NOMO-1 treated with dmso at 0.1 percent for 144 hours (cell line): ENCODE data around the gene EIF4G3.

ENCODE experiments used
- DNase-seq: peaks from one replicate; lab custom pipeline; 2025; ENCODE audit not compliant: unreplicated experiment; lab: John Stamatoyannopoulos, UW

Gene EIF4G3

GRCh38 chr1:20885121-20885520 lies 291.6 kb downstream of the EIF4G3 start:
- no peak for DNase-seq

- DNase-seq, result no peak
Observed at GRCh38 chr1:20884513-20884912, 292.2 kb downstream of the EIF4G3 start.

GRCh38 chr1:20883766-20884165 lies 292.9 kb downstream of the EIF4G3 start:
- DNase-seq, result no peak

- no peak for DNase-seq
Observed at GRCh38 chr1:20882837-20883236, 293.9 kb downstream of the EIF4G3 start.

- no peak for DNase-seq
Observed at GRCh38 chr1:20878799-20879198, 297.9 kb downstream of the EIF4G3 start.

- DNase-seq, result no peak
Observed at GRCh38 chr1:20875198-20875973, 301.3 kb downstream of the EIF4G3 start.

- peak; percentile 23 for DNase-seq
Observed at GRCh38 chr1:20873311-20873710, 303.4 kb downstream of the EIF4G3 start.

- DNase-seq, result no peak
Observed at GRCh38 chr1:20871419-20871818, 305.3 kb downstream of the EIF4G3 start.

- no peak for DNase-seq
Observed at GRCh38 chr1:20870718-20871117, 306.0 kb downstream of the EIF4G3 start.

GRCh38 chr1:20868263-20868662 lies 308.4 kb downstream of the EIF4G3 start:
- no peak for DNase-seq

- no peak for DNase-seq
Observed at GRCh38 chr1:20867847-20868246, 308.9 kb downstream of the EIF4G3 start.

GRCh38 chr1:20867062-20867461 lies 309.6 kb downstream of the EIF4G3 start:
- no peak for DNase-seq

- no peak for DNase-seq
Observed at GRCh38 chr1:20865001-20865400, 311.7 kb downstream of the EIF4G3 start.

- DNase-seq, result no peak
Observed at GRCh38 chr1:20854529-20854928, 322.2 kb downstream of the EIF4G3 start.

GRCh38 chr1:20851791-20852190 lies 324.9 kb downstream of the EIF4G3 start:
- peak; percentile 45 for DNase-seq

GRCh38 chr1:20850021-20850420 lies 326.7 kb downstream of the EIF4G3 start:
- no peak for DNase-seq

GRCh38 chr1:20849100-20849499 lies 327.6 kb downstream of the EIF4G3 start:
- no peak for DNase-seq

- DNase-seq, result no peak
Observed at GRCh38 chr1:20848162-20848561, 328.5 kb downstream of the EIF4G3 start.

- no peak for DNase-seq
Observed at GRCh38 chr1:20847611-20848080, 329.1 kb downstream of the EIF4G3 start.

GRCh38 chr1:20846461-20847374 lies 330.0 kb downstream of the EIF4G3 start:
- DNase-seq, result no peak

- no peak for DNase-seq
Observed at GRCh38 chr1:20840731-20841130, 336.0 kb downstream of the EIF4G3 start.
